Measurements from ENCODE around the gene HYI. TPM values are rescaled to one million over a fixed set of nuclear protein-coding genes. Genes with fewer than 3 reads are reported as not detected.
"Not testable (repeated sequence)": the region's sequence is repeated elsewhere in the genome, so short reads cannot be mapped to it uniquely, and the experiment has no call there.

Gene HYI
- total and polyA plus RNA-seq, 2 of the 8 experiments (the other 6 are each of a cell fraction or from before 2014, with no cell fraction given), result 14.4 to 17.7 TPM

- no peak for TF ChIP-seq PHF8 (conservative IDR thresholded peaks at IDR 0.05; ENCODE audit: low read depth, low read length)
- TF ChIP-seq CTCF (IDR thresholded peaks at IDR 0.05; ENCODE audit: control extremely low read depth in 1 of 3, insufficient read depth in 1 of 3, low read depth in 1 of 3, low read length in 3 of 3), result no peak
- TF ChIP-seq MAX (IDR thresholded peaks at IDR 0.05), result no peak
Observed at GRCh38 chr1:43477716-43478115, 24.0 kb upstream of the HYI start (continued).

- H2BK5ac ChIP-seq (ENCODE audit: low read depth, low read length); H3K18ac ChIP-seq (ENCODE audit: extremely low read depth, low read length); H3K79me1 ChIP-seq (ENCODE audit: low read depth, low read length); H2AK5ac ChIP-seq (ENCODE audit: low read depth, low read length); H3K23me2 ChIP-seq (ENCODE audit: low read depth, low read length); H3K23ac ChIP-seq (ENCODE audit: insufficient read length); H3K27ac ChIP-seq (ENCODE audit: low read depth, low read length); H3K79me2 ChIP-seq (ENCODE audit: control insufficient read depth in 1 of 2, insufficient read depth in 2 of 2, low read length in 2 of 2); H4K5ac ChIP-seq (ENCODE audit: insufficient read length, low read depth, low read length); H2BK15ac ChIP-seq (ENCODE audit: low read length); H3K36me3 ChIP-seq (ENCODE audit: control insufficient read depth in 2 of 4, insufficient read depth in 4 of 4, low read length in 3 of 4); H3K56ac ChIP-seq (replicated peaks; ENCODE audit: insufficient read length, low read depth, low read length); H3K9me3 ChIP-seq (ENCODE audit: insufficient read depth in 2 of 2, low read depth in 1 of 2, low read length in 1 of 2); H3K9ac ChIP-seq (replicated peaks in 1 of 4; ENCODE audit: extremely low read depth in 1 of 4, low read depth in 3 of 4, low read length in 3 of 4); H3K14ac ChIP-seq (ENCODE audit: insufficient read length); H3K27me3 ChIP-seq (replicated peaks in 1 of 4; ENCODE audit: control insufficient read depth in 3 of 4, extremely low read depth in 1 of 4, insufficient read depth in 3 of 4, low read length in 3 of 4); H2BK120ac ChIP-seq (replicated peaks; ENCODE audit: low read depth, low read length); H2BK20ac ChIP-seq (ENCODE audit: low read length); H4K20me1 ChIP-seq (replicated peaks in 1 of 2; ENCODE audit: control insufficient read depth in 1 of 2, insufficient read depth in 2 of 2, low read length in 2 of 2); H3K4me1 ChIP-seq (replicated peaks in 1 of 4; ENCODE audit: control insufficient read depth in 3 of 4, insufficient read depth in 4 of 4, low read length in 3 of 4); H4K8ac ChIP-seq (ENCODE audit: extremely low read depth, insufficient read depth, low read length); H3K4me2 ChIP-seq (ENCODE audit: insufficient read depth in 1 of 2, low read depth in 2 of 2, low read length in 2 of 2); H4K91ac ChIP-seq (replicated peaks; ENCODE audit: insufficient read length, low read length); H3K4me3 ChIP-seq (ENCODE audit: extremely low read depth in 1 of 4, insufficient read depth in 2 of 4, low read depth in 3 of 4, low read length in 4 of 4); H3K4ac ChIP-seq (replicated peaks; ENCODE audit: insufficient read length, low read depth, low read length); H2AFZ ChIP-seq (ENCODE audit: low read length); DNase-seq (ENCODE audit: low read depth in 1 of 2, low spot score in 2 of 2); POLR2A ChIA-PET (ENCODE audit: partially characterized antibody); CTCF ChIA-PET (ENCODE audit: partially characterized antibody): not testable (repeated sequence)
- H2BK12ac ChIP-seq (ENCODE audit: low read depth, low read length), result peak overlapping the region; percentile 60; the same call in 1 of the 2 replicates
- WGBS, 2 experiments (ENCODE audit: extremely low coverage in 1 of 2, insufficient coverage in 1 of 2, insufficient read length in 1 of 2, insufficient replicate concordance in 2 of 2, low coverage in 1 of 2, low lambda C conversion rate in 2 of 2, missing lambda C conversion rate in 1 of 2), result 82% methylated on average over 9 of the region's 10 CpGs; no CpG with 5 or more reads in 1 of the 2 experiments
- peak; percentile 87 for FAIRE-seq
Observed at GRCh38 chr1:43475611-43476401, 22.1 kb upstream of the HYI start.
